HepG2 (cell line): ENCODE measurements around the gene ENG. TPM values are rescaled to one million over a fixed set of nuclear protein-coding genes. Genes with fewer than 3 reads are reported as not detected.

ENCODE experiments used
- ATAC-seq: fragments of 200-7000 bp; cut with Tn5 transposase; 3 replicates; pipeline ENCODE4 v1.9.1; 2020; ENCODE audit warnings: mild to moderate bottlenecking, moderate library complexity
- BruUV-seq: library from RNA; stranded (reverse); fragments of 400-500 nt; replicated peaks from 2 replicates; lab custom pipeline; 2021; lab: Mats Ljungman, UMichigan
- CTCF ChIA-PET: fragments of 300-600 bp; formaldehyde crosslinking; extraction: SDS; loops from one replicate; lab custom pipeline; 2021; ENCODE audit warnings: low total read pairs, inconsistent platforms, low intra/inter-chr PET ratio; lab: Yijun Ruan, JAX
- POLR2A ChIA-PET: fragments of 350-600 bp; sonication (Branson Sonifier 250); formaldehyde crosslinking; loops from one replicate; lab custom pipeline; 2020; ENCODE audit warnings: antibody characterized with exemption, inconsistent platforms; lab: Yijun Ruan, JAX
- DNase-seq: peaks from one replicate; pipeline ENCODE4 v3.0.0-alpha.2; 2015; ENCODE audit warnings: low spot score
- FAIRE-seq: peaks from 3 replicates; lab custom pipeline; 2011; peaks lifted over from hg19 to GRCh38; lab: Jason Lieb, UNC
- H2AFZ ChIP-seq: one replicate; pipeline ENCODE4 v1.6.1; 2011; ENCODE audit warnings: low read length, inconsistent platforms
- H3K27ac ChIP-seq: fragments of 300-600 bp; 3 replicates; pipeline ENCODE4 v1.8.0; 2011; ENCODE audit warnings: mixed run types, mild to moderate bottlenecking, mixed read lengths, low read length, inconsistent platforms; ENCODE audit not compliant: insufficient read depth; ENCODE audit errors: extremely low read length
- H3K27me3 ChIP-seq, 2 experiments: fragments of 200-600 bp in 1 of 2; 2 replicates in 1 of 2; 3 replicates in 1 of 2; pipeline versions ENCODE4 v1.6.0 to v1.8.0; 2011; ENCODE audit warnings: low read length in 2 of 2, mild to moderate bottlenecking in 2 of 2, moderate library complexity in 2 of 2, inconsistent platforms in 1 of 2; ENCODE audit not compliant: insufficient read depth in 2 of 2, control insufficient read depth in 1 of 2
- H3K36me3 ChIP-seq, 2 experiments: fragments of 200-600 bp in 1 of 2; replicated peaks in 1 of 2; 2 replicates in 1 of 2; 3 replicates in 1 of 2; pipeline versions ENCODE4 v1.5.1 to v1.8.0; 2011; ENCODE audit warnings: low read length in 2 of 2, inconsistent platforms in 1 of 2; ENCODE audit not compliant: insufficient read depth in 2 of 2, control insufficient read depth in 1 of 2
- H3K4me1 ChIP-seq: 2 replicates; pipeline ENCODE4 v1.5.1; 2012; ENCODE audit warnings: low read length, inconsistent platforms; ENCODE audit not compliant: insufficient read depth
- H3K4me2 ChIP-seq: 2 replicates; pipeline ENCODE4 v1.6.0; 2011; ENCODE audit warnings: low read depth, low read length, inconsistent platforms
- H3K4me3 ChIP-seq, 3 experiments: fragments of 200-600 bp in 1 of 3; sonication (generic), shearing (Covaris generic) in 1 of 3; replicated peaks in 1 of 3; 2 replicates each; pipeline ENCODE4 v1.5.1; 2011 to 2016; ENCODE audit warnings: low read length in 3 of 3, inconsistent platforms in 2 of 3, low read depth in 2 of 3, mild to moderate bottlenecking in 2 of 3, control low read depth in 1 of 3, mixed read lengths in 1 of 3; ENCODE audit not compliant: insufficient read depth in 1 of 3
- H3K79me2 ChIP-seq: one replicate; pipeline ENCODE4 v1.6.1; 2011; ENCODE audit warnings: low read length, inconsistent platforms; ENCODE audit not compliant: insufficient read depth
- H3K9ac ChIP-seq: 2 replicates; pipeline ENCODE4 v1.6.0; 2011; ENCODE audit warnings: mild to moderate bottlenecking, low read depth, low read length, inconsistent platforms; ENCODE audit not compliant: insufficient read depth
- H3K9me3 ChIP-seq: 2 replicates; pipeline ENCODE4 v1.5.1; 2012; ENCODE audit warnings: mild to moderate bottlenecking, low read length
- H4K20me1 ChIP-seq: 2 replicates; pipeline ENCODE4 v1.6.0; 2011; ENCODE audit warnings: inconsistent platforms, mild to moderate bottlenecking, low read length, moderate library complexity; ENCODE audit not compliant: insufficient read depth
- BORCS8-MEF2B ChIP-seq: sonication (generic); formaldehyde crosslinking; IDR thresholded peaks from 2 replicates; pipeline ENCODE4 v1.8.0; 2022; ENCODE audit warnings: mild to moderate bottlenecking, missing genetic modification reagents
- HIC2 ChIP-seq: sonication (generic); formaldehyde crosslinking; IDR thresholded peaks from 2 replicates; pipeline ENCODE4 v1.9.0; 2022; ENCODE audit warnings: low read depth, missing genetic modification reagents
- MTF2 ChIP-seq: sonication (generic); formaldehyde crosslinking; IDR thresholded peaks from 2 replicates; pipeline ENCODE4 v1.5.0; 2020; ENCODE audit warnings: missing genetic modification reagents, borderline replicate concordance
- SRSF9 ChIP-seq: fragments of 200-400 bp; formaldehyde crosslinking; IDR thresholded peaks from 2 replicates; pipeline ENCODE4 v1.6.1; 2018; ENCODE audit warnings: borderline replicate concordance, mild to moderate bottlenecking, low read depth, low read length; ENCODE audit not compliant: insufficient read depth, poor library complexity, severe bottlenecking
- ZNF17 ChIP-seq: sonication (generic); formaldehyde crosslinking; IDR thresholded peaks from 2 replicates; pipeline ENCODE4 v1.5.0; 2020; ENCODE audit warnings: mild to moderate bottlenecking, missing genetic modification reagents
- ZNF768 ChIP-seq: sonication (generic); formaldehyde crosslinking; IDR thresholded peaks from 2 replicates; pipeline ENCODE4 v1.4.0; 2020; ENCODE audit warnings: missing genetic modification reagents
- WGBS: methylation state at CpG from one replicate; pipeline ENCODE4 v1.1.6; 2017; ENCODE audit warnings: low lambda C conversion rate; 5-methylcytosine and 5-hydroxymethylcytosine counted together
- in situ Hi-C: cut with HindIII; loops from 2 replicates; pipeline ENCODE4 v1.10.0; 2017; ENCODE audit warnings: low pct_unique_long_range_greater_than_20kb; ENCODE audit not compliant: extremely low pct_ligation_motif_present
- intact Hi-C: fragments of 100-400 bp; cut with micrococcal nuclease; formaldehyde crosslinking; loops from one replicate; pipeline ENCODE4 v1.10.0; 2022; ENCODE audit not compliant: unreplicated experiment
- polyA plus RNA-seq, 8 experiments: library from polyadenylated mRNA; depleted of rRNA in 3 of 8; stranded (reverse) in 7 of 8; unstranded in 1 of 8; fragments of >200 nt; fragmentation: Illumina TruSeq in 4 of 8; extraction: Trizol in 4 of 8; gene quantifications; 2 replicates each; pipeline versions ENCODE4 v1.2.1 to v1.2.3, GENCODE V29; 2011 to 2016; ENCODE audit warnings: low read depth in 4 of 8, missing spikeins in 1 of 8, mixed read lengths in 1 of 8; ENCODE audit not compliant: insufficient read depth in 1 of 8
- total RNA-seq, 5 experiments: library from RNA; depleted of rRNA; stranded (reverse); fragments of >200 nt; fragmentation: Illumina TruSeq; extraction: Trizol; gene quantifications; 2 replicates each; pipeline ENCODE4 v1.2.3, GENCODE V29; 2016; ENCODE audit warnings: low read depth in 1 of 5

The ENG gene
- total and polyA plus RNA-seq, 2 of the 13 experiments (the other 11 are each of a cell fraction or from before 2014, with no cell fraction given): 0.02 to 1.1 TPM

GRCh38 chr9:127779136-127779981 lies 75.1 kb downstream of the ENG start:
- 40% methylated on average over 7 of the region's 17 CpGs for WGBS
- Histone ChIP-seq H4K20me1 (no peaks in the 10 kb centered on the region), H3K27me3 (peaks cover 1 to 39% of the 10 kb centered on the region in 2 experiments; a peak in 3 of 5 replicates), H3K9ac (no peak overlapping the region), H2AFZ (no peak overlapping the region), H3K4me1 (peaks cover 25% of the 10 kb centered on the region)
- POLR2A ChIA-PET: no interaction called here
- in situ Hi-C loops (no loop called here), intact Hi-C loops (no loop called here)
- ATAC-seq: no peak
- CTCF ChIA-PET: no interaction called here
- TF ChIP-seq SRSF9 (no peak), MTF2 (no peak), BORCS8-MEF2B (CRISPR knock-in tag) (no peak), ZNF768 (peak; percentile 95), ZNF17 (CRISPR knock-in tag) (no peak), HIC2 (no peak)
- TF ChIP-seq, all 625 proteins: peak for 1
- DNase-seq: no peak
- H3K4me3 ChIP-seq: no peak overlapping the region
- no peak overlapping the region for H3K4me2 ChIP-seq
- no TSS peak for BruUV-seq
- no peaks in the 10 kb centered on the region for H3K79me2 ChIP-seq
- H3K36me3 ChIP-seq: no peaks in the 10 kb centered on the region
- no peak overlapping the region for H3K27ac ChIP-seq
- no peak for FAIRE-seq
- H3K9me3 ChIP-seq: no peaks in the 10 kb centered on the region
